Stimulated activated CD4-positive, alpha-beta T cell treated with anti-CD3 and anti-CD28 coated beads, Interleukin-12 subunit alpha, Interleukin-12 subunit beta, amount 100 ng/mL, for 4 hours (primary cell): ENCODE results near the gene PTPRT.

Source experiments
- DNase-seq: peaks from one replicate; pipeline ENCODE4 v3.0.0-alpha.2; 2020

PTPRT gene

DNA sequence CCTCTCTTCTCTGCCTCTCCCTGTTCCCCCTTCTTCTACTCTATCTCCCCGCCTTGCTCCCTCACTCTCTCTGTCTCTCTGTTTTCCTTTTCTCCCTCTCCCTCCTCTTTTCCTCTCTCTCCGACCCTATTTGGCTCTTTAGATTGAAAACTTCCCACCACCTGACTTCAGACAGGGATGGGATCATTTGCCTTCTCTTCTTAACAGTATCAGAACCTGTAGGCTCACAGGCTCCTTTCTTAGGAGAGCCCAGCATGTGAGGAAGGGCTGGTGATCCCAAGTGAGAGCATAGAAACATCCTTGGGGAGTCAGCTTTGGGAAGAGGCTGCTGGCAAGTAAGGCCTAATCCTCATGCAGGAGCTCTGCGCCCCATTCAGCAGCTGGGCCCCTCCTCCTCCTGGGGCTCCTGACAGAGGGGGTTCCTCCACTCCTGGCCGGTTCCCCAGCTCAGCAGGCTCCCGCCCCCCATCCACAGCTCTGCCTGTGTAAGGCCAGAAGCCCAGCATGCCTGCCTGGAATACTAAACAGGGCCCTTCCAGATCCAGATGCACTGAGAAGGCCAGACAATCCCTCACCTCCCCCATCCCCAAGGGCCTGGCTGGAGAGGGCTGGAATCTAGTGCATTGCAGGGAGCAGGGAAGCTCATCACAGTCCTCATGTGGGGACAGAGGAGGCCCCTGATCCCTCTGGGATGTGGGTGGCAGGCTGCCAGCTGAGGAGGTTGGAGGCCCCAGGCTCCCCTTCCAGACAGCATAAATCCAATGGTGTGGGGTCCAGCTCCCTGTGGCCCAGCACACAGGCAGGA lies 93.4 kb downstream of the PTPRT start:
- no peak for DNase-seq

DNA sequence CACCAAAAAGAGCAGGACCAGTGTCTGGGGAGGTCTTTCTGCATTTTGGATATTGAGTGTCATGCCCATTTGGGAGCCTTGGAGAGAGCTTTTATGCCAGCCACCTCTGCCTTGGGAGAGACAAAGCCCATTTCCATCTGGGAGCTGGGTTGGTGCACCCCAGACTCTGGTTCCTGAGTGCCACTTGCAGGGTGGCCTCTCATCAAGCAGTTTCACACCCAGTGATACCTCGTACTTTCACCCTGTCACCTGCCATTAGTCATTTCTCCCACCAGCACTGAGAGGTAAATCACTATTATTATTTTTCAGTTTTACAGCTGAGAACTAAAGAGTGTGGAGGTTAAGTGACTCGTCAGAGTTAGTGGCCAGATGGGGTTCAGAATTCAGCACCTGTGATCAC lies 94.7 kb downstream of the PTPRT start:
- DNase-seq = no peak

DNA sequence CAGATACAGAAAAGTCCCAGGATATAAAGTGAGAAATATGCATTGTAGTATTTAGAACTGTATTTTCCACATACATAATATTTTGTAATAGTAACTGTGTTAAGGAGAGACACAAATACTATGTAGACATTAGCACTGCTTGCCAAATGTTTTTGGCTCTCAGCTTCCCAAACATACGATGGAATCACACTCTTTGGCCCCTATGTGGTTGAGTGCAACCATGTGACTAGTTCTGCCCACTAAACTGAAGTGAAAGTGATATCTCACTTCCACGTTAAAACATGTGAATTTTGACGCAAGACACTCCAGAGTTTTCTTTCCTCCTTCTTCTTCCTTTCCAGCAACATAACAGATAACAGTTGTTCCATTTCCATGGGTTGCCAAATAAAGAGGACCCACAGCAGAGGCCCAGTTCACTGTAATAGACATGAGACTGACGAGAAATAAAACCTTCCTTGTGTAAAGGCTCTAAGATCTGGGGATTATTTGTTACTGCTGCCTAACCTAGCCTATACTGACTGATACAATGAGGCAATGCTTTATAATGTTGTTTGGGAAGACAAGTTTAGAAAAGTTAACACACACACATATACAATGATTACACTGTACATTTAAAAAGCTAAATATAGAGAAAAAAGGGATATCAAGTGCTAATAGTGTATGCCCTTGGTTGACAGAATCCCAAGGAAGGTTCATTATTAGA lies 97.2 kb downstream of the PTPRT start:
- no peak for DNase-seq

DNA sequence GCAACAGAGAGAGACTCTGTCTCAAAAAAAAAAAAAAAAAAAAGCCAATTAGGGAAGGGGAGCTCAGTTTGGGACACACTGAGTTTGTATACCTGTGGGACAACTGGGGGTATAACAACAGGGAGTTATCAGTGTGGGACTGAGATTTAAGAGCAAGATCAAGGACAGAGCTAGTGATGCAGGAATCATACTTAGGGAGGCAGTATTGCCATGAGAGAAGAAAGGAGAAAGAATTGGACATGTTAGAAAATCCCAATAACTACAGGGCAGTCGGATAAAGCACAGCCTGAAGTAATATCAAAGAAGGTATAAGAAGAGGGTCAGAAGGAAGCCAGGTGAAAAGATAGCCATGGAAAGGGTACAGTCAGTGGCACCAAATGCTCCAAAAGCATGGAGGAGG lies 121.2 kb downstream of the PTPRT start:
- DNase-seq = no peak

DNA sequence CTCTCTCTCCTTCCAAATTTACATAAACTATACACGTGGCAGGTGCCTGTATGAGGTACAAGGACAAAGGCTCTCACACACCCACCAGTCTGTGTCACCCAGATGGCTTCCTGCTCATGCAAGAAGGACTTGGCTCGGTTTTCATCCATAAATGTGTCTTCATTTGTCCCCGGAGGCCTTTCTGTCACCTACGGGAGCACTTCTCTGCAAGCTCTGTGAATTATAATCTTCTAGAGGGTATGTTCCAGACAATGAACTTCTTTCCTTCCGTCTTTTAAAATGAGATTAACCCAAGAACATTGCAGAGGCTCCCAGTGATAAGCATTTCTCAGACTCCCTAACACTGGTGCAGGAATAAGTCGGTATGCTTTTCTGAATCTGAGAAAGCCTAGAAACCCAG lies 123.6 kb downstream of the PTPRT start:
- DNase-seq = no peak

DNA sequence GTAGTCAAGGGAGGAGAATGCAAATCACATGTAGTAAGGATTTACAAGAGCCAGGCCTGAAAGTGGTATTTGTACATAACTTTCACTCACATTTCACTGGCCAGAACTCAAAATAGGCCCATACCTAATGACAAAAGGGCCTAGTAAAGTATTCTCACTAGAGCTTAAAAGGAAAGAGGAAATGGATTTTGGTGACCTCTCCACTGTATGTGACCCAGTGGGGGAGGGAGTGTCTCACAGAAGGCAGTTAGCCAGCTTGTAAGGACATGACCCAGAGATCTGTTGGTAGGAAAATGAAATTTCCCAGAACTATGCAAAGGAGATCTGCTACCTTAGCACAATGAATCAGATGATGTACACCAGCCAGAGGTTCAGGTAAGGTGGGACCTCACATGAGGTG lies 124.4 kb downstream of the PTPRT start:
- no peak for DNase-seq

DNA sequence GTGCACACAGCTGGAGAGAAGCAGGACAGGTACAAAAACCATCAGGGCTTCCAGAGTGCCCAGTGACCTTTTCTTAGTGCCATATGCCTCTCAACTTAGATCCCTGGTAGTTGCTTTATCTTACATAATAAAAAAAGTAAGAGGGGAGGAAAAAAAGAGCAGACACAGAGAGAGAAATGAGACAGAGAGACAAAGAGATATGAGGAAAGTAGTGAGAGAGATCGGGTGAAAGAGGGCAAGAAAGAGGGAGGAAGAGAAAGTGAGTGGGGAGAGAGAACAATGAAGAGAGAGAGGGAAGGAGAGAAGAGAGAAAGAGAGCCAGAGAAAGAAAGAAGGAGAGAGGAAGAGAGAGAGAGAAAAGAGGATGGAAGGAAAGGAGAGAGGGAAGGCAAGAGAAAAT lies 131.6 kb downstream of the PTPRT start:
- DNase-seq = no peak

DNA sequence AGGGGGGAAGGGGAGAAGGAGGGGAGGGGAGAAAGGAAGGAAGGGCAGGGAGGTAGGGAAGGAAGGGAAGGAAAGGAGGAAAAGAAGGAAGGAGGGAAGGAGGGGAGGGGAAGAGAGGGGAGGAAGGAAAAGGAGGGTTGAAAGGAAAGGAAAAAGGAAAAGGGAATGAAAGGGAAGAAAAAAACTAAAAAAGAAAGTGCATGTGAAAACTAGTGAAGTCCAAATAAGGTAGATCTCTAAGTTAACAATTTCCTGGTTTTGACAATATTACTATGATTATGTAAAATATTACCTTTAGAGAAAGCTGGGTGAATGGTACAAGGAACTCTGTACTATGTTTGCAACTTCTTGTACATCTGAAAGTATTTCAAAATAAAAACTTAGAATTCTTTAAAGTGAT lies 132.4 kb downstream of the PTPRT start:
- no peak for DNase-seq

DNA sequence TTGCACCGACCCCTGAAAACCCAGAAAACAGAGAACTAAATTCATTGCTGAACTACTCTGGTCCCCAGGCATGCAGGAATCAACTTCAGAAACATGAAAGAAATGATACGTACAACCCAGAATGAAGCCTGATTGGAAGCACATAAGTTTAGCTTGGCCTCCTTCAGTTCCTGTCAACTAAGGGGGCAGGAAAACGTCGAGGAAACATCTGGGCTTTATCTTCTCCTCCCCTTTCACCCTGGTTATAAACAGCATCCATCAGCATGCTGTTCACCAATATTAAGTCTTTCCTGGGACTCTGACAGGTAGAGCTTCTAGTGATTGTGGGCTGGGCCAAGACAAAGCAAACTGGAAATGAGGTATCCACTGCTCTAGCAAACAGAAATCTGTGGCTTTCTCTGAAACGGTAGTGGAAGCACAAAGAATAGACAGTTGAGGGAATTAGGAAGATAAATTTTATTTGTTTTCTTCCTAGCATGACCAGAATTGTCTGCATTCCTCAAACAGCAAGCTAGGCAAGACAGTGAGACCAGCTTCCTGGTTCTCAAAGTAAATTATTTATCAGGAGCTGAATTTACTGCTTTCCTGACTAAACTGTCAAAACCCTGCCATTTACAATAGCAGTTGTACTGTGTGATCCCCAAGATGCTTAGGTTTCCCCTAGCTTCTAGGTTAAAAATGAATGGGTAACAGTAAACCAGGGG lies 134.4 kb downstream of the PTPRT start:
- no peak for DNase-seq

DNA sequence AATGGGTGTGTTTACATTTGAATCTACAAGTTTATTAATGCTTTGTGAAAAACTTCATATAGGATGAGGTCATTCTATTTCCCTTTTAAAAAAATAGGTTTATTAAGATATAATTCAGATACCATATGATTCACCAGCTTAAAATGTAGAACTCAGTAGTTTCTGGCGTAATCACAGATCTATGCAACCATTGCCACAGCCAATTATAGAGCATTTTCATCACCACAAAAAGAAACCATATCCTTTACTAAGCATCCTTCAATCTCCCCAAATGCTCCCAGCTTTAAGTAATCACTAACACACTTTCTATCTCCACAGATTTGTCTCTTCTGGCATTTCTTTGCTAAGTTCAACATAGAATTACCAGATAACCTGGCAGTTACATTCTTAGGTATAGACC lies 137.2 kb downstream of the PTPRT start:
- DNase-seq = no peak

DNA sequence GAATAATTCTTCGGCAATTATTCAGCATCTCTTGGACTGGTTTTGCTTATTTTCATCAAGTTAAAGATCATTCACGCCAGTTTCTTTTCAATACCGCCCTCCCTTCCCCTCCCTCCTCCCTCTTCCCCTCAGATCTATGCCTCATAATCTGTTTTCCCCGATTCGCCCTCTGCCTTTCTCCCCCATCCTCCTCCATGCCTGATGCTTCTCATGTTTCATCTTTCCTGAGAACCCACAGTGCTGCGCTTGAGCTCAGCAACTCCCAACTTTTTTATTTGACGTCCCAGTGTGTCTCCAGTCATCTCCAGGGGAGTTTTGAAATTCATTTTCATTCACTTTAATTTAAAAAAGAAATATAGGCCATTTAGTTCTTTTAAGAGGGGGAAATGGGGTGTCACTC lies 142.7 kb downstream of the PTPRT start:
- no peak for DNase-seq

DNA sequence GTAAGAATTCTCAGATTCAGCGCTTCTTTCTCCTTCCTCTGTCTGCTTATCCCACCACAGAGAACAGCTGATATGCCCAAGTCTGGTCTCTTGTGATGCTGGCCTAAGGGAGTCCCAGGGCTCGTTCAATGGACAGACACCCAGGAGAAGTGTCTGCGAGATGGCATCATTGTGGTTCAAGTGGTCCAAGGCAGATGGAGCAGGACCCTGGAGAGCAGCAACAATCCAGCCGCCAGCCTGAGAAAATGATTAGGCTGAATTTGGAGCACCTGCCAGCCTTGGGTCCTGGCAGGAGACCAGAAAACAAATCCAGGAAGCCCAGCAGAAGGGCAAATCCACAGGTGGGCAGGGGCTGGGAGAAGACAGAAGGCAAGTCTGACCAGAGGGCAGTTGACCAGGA lies 145.8 kb downstream of the PTPRT start:
- no peak for DNase-seq

DNA sequence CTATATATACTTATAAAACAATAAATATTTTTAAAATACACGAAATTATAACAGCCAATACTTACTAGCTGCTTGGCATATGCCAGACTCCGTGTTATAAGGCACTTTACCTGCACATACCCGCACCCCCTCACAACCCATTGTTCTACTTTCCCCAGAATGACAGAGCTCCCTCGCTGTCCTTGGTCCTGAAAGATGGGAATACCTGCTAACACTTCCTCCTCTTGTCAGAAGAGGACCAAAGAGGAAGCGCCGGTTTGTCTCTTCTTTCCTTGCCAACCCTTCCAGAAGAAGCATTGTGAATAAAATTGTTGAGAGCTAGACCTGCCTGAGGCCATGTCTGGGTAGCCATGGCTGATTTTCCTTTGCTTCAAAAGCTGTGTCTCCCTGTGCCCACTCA lies 149.3 kb downstream of the PTPRT start:
- no peak for DNase-seq

DNA sequence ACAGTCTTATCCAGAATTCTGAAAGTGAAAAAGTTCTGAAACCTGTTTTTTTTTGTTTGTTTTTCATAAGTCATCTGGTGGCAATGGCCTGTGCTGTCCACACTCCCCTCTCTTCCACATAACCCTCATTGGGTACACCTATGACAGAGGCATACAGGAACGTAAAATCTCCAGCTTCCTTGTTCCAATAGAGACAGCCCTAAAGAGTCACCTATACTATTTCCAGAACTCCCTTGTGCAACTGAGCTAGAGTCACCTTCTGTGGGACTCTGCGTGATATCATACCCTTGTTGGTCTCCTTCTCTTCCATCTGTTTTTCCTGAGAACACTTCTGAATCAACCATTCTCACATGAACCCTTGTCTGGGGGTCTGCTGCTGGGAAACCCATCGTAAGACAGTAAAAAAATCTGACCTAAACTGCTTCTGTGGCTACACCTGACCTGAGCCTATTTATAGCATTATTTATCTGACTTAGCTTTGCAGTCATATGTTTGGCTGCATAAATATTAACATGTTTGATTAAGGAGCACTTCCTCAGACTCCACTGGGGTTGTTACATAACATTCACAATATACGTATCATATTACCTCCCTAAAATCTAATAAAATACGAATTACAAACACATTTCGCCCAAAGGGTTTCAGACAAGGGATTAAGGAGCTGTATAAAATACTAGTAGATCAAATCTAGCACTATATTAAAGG lies 151.9 kb downstream of the PTPRT start:
- DNase-seq = no peak

DNA sequence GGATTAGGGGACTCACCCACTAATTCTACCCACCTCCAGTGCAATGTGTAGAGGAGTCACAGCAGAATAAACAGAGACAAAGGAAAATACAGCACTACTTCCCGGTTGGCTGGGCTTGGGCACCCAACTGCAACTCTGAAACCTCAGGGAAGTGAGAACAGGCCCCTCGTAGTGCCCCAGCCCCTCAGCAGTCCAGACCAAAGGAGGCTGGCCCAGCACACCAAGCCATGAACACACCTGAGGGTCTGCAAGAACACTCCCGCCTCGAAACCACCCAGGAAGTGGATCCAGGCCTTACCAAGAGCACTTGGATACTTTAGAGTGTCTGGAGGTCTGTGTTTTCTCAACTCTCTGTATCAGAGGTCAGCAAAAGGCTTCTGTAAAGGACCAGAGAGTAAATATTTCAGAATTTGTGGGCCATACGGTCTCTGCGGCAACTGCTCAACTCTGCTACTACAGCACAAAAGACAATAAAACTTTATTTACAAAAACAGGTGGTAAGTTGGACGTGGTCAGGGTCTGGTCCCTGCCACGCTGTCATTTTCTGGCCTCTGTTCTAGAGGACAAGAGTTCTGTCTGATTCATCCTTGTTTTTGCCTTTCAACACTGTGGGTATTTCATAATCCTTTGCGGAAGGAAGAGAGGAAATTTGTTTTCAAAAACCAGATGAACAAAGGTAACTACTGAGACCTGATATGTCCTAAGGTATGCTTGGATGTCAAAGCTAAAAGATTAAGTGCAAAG lies 154.6 kb downstream of the PTPRT start:
- DNase-seq = no peak

DNA sequence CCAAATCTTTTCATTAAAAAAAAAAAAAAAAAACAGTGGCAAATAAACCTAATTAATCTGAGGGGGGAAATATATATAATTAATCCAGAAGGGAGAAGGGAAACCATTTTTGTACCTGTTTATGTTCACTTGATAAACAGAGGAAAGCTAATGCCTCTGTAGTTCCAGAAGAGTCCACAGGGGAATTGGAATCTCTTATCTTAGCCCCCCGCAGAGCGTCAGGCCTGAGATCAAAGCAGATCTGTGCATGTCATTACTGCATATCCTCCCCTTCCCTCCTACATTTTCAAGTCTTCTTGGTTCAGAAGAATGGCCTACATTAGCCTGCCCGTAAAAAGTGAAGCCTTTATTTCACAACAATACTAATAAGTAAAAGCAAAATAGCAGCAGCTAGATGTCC lies 157.2 kb downstream of the PTPRT start:
- DNase-seq = no peak

DNA sequence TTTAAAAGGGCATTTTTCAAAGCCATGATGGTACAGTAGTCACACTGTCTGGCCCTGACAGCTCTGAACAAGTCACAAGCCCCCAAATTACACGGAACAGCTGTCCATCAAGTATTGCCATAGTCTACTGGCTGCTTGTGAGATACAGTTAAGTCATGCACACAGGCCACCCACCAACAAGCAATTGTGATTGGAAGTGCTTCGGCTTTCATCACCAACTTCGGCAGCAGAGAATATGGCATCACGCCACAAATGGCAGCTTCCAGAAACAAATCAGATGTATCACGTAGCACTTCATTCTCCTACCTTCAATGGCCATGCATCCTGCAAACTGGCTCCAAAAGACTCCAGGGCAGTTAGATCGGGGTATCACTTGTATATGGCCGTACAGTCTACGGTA lies 160.5 kb downstream of the PTPRT start:
- no peak for DNase-seq

DNA sequence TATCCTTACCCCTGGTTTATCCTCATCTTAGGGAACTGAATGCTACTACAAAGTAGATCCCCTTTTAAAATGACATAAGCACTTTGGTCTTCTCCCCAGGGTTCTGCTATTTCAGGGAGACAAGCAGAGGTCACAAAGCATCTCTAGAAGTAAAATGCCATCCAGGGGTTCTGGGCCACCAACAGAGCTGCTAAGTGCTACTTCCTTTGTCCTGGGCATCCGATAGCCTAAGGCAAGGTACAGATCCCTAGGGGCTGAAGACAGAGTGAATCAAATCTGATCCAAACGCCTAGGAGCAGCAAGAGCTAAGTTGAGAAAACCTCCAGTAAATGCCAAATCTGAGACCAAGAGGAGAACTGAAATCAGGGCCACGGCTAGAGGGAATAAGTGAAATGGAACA lies 161.2 kb downstream of the PTPRT start:
- no peak for DNase-seq

DNA sequence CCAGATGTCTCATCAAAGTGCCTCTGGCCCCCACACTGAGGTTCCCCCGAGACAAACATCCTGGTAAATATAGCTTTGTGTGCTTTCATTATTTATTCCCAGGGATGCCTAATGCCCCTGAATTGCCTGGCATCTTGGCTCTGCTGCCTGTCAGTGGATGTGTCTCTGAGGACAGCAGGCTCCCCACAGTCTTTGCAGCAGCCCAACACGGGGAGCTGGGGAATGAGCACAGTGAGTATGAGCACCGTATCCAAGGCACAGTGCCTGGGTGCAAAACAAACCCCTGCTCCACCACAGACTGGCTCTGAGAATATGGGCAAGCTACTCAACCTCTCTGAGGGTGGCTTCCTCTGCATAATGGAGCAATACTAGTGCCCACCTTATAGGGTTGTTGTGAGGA lies 165.9 kb downstream of the PTPRT start:
- DNase-seq = no peak

DNA sequence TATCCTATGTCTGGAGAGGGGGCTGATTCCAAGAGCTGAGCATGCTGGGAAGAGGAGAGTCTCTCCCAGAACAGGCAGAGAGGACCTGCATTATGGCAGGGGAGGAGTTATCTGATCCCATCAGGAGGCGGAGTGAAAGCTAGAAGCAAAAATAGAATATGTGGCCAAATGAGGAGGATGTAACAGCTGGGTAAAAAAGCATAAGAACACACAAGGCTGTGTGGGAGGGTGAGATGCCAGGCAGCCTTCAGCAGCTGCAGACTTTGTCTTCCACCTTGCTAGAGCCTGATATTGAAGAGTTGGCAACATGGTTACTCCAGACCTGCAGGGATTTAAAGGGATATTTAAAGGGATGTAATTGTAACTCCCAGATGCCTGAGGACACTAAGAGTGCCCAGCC lies 167.1 kb downstream of the PTPRT start:
- DNase-seq = no peak

DNA sequence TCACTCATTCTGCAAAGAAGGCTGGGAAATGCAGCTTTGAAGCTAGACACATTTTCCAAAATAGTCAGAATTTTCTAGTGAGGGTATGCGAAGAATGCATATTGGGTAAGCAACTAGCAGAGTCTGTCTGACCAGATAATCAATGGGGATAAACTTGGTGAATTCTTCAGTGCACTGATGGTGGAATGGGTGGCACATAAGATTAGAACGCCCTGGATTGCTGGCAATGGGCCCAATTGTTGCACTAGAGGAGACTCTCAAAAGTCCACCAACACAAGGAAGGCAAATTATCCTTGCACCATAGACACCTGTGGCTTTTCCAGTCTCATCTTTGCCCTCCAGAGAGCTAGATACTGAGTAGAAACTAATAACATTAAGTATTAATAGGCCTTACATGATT lies 167.6 kb downstream of the PTPRT start:
- DNase-seq = no peak

DNA sequence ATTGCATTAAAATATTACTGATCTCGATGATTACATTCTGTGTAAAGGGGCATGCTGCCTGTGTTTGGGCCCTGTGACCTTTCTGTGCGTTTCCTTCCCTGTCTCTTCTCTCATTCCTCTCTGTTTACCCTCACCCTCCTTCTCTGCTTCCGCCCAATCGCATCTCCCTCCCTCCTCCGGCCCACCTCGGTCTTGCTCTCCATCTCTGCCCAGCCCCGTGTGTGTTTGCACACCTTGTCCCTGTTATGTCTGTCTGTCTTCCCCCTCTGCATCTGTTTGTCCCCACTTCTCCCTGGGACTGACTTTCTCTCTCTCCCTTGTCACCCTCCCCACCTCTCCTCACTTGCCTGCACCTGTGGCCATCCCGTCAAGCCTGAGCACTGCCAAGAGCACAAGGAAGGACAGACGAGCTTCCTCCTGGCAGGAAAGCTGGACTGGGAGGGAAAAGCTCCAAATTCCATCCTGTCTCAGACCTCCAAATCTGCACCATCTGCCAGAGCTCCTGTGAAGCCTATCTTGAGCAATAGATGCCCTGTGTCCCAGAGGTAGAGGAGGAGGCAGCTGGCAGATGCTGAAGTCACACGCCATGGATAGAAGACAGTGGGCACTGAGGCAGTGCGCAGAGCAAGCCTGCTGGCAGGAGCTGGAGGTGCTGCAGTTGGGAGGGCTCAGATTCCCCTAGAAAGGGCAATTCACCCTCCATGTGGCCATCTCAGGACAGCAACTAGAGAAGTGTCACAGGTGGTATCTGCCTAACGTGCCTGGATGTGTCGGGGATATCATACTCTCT lies 172.3 kb downstream of the PTPRT start:
- no peak for DNase-seq
